Endodermal cell (in vitro differentiated cells): ENCODE measurements around the gene GPX5. TPM values are rescaled to one million over a fixed set of nuclear protein-coding genes. Genes with fewer than 3 reads are reported as not detected.

ENCODE experiments used
- DNase-seq: peaks from one replicate; pipeline ENCODE4 v3.0.0-alpha.2; 2017
- H3K27ac ChIP-seq: 2 replicates; pipeline ENCODE4 v1.5.1; 2013; ENCODE audit warnings: mild to moderate bottlenecking, low read depth, low read length, moderate library complexity
- H3K27me3 ChIP-seq: 2 replicates; pipeline ENCODE4 v1.6.1; 2013; ENCODE audit warnings: mild to moderate bottlenecking, low read length, moderate library complexity; ENCODE audit not compliant: insufficient read depth, control insufficient read depth, poor library complexity, severe bottlenecking
- H3K36me3 ChIP-seq: 2 replicates; pipeline ENCODE4 v1.7.0; 2013; ENCODE audit warnings: mild to moderate bottlenecking, low read length, moderate library complexity; ENCODE audit not compliant: control insufficient read depth, insufficient read depth
- H3K4me1 ChIP-seq: one replicate; pipeline ENCODE4 v1.7.0; 2013; ENCODE audit warnings: low read length; ENCODE audit not compliant: control insufficient read depth, insufficient read depth
- H3K4me3 ChIP-seq: 2 replicates; pipeline ENCODE4 v1.5.1; 2013; ENCODE audit warnings: mild to moderate bottlenecking, low read length, moderate library complexity
- H3K9ac ChIP-seq: 2 replicates; pipeline ENCODE4 v1.6.1; 2013; ENCODE audit warnings: mild to moderate bottlenecking, low read length, moderate library complexity; ENCODE audit not compliant: poor library complexity, severe bottlenecking; ENCODE audit errors: extremely low read depth
- H3K9me3 ChIP-seq: 2 replicates; pipeline ENCODE4 v1.6.1; 2013; ENCODE audit warnings: mild to moderate bottlenecking, low read length, moderate library complexity; ENCODE audit not compliant: control insufficient read depth
- H3K27ac Mint-ChIP-seq: 2 replicates; pipeline ENCODE4 v1.8.0; 2020; ENCODE audit warnings: mixed read lengths
- H3K27me3 Mint-ChIP-seq: 2 replicates; pipeline ENCODE4 v1.8.0; 2021; ENCODE audit warnings: mild to moderate bottlenecking, mixed read lengths; ENCODE audit not compliant: insufficient read depth
- H3K36me3 Mint-ChIP-seq: 2 replicates; pipeline ENCODE4 v1.8.0; 2020; ENCODE audit warnings: low read depth, mixed read lengths
- H3K4me1 Mint-ChIP-seq: 2 replicates; pipeline ENCODE4 v1.8.0; 2020; ENCODE audit warnings: mixed read lengths
- H3K4me3 Mint-ChIP-seq: 2 replicates; pipeline ENCODE4 v1.8.0; 2020; ENCODE audit warnings: mild to moderate bottlenecking, moderate library complexity, mixed read lengths
- H3K9me3 Mint-ChIP-seq: 2 replicates; pipeline ENCODE4 v1.8.0; 2020; ENCODE audit warnings: mild to moderate bottlenecking, mixed read lengths
- WGBS, 2 experiments: methylation state at CpG; one replicate each; pipeline versions ENCODE4 v1.1.5 to v1.1.7; 2013; ENCODE audit warnings: missing lambda C conversion rate in 2 of 2, mixed read lengths in 1 of 2; ENCODE audit not compliant: insufficient coverage in 1 of 2, insufficient read length in 1 of 2; 5-methylcytosine and 5-hydroxymethylcytosine counted together
- total RNA-seq, 2 donors: library from RNA; stranded (reverse); fragmentation: NEBNext Ultra II Directional in 1 of 2; extraction: Animal tissue kit (Norgen Biotek cat#: 25700) in 1 of 2; gene quantifications; 2 replicates in 1 of 2; 3 replicates in 1 of 2; pipeline ENCODE4 v1.2.1, GENCODE V29; 2021
- TF ChIP-seq, protein P1 (sequence below): fragments of 200-600 bp; sonication (generic); conservative IDR thresholded peaks from 2 replicates; pipeline ENCODE4 v1.5.0; 2021; ENCODE audit warnings: antibody characterized with exemption, mild to moderate bottlenecking

The GPX5 gene
- total RNA-seq, 2 donors from 2014 or later: not detected

DNA sequence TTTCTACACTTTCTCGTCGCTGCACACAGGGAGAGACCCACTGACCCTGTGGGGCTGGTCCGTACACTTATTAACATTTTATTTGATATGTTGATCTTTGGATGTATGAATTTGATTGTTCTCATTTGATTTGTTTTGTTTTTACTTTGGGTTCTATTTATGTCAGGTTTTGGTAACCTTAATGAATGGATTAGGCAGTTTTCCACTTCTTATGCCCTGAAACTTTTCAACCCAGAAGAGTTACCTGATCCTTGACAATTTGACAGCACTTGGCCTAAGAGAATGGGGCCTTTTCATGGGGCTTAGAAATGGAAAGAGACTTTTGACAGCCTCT, 33.7 kb upstream of the GPX5 start:
- Histone ChIP-seq H3K4me3 (no peak overlapping the region), H3K9me3 (no peaks in the 10 kb centered on the region)

DNA sequence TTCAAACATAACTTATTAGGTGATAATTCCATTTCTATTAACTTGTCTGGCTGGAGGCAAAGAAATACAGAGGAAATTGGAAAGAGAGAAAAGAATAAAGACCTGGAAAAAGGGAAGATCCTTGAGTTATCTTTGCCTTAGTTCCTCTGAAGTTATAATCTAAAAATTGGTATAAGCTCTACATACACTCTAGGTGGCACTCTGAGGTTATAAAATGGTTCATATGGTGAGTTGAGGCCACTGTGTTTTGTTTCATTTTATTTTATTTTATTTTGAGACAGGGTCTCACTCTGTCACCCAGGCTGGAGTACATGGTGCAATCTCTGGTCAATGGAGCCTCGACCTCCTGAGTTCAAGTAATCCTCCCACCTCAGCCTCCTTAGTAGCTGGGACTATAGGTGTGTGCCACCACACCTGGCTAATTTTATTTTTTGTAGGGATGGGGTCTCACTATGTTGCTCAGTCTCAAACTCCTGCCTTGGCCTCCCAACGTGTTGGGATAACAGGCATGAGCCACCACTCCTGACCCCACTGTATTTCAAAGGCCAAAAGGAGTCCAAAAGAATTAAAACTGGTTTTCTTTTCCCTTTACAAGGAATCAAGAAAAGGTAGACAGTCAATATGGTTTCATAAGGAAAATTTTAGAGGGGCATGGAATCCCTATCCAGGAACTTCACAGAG, 29.4 kb upstream of the GPX5 start:
- DNase-seq: peak; percentile 22
- H3K36me3 ChIP-seq: no peaks in the 10 kb centered on the region
- Mint-ChIP-seq H3K36me3 (no peaks in the 10 kb centered on the region), H3K9me3 (peaks cover 2% of the 10 kb centered on the region), H3K27me3 (peaks cover 2% of the 10 kb centered on the region), H3K27ac (no peak overlapping the region), H3K4me3 (no peak overlapping the region), H3K4me1 (peaks cover 10% of the 10 kb centered on the region)
- TF ChIP-seq, protein P1, sequence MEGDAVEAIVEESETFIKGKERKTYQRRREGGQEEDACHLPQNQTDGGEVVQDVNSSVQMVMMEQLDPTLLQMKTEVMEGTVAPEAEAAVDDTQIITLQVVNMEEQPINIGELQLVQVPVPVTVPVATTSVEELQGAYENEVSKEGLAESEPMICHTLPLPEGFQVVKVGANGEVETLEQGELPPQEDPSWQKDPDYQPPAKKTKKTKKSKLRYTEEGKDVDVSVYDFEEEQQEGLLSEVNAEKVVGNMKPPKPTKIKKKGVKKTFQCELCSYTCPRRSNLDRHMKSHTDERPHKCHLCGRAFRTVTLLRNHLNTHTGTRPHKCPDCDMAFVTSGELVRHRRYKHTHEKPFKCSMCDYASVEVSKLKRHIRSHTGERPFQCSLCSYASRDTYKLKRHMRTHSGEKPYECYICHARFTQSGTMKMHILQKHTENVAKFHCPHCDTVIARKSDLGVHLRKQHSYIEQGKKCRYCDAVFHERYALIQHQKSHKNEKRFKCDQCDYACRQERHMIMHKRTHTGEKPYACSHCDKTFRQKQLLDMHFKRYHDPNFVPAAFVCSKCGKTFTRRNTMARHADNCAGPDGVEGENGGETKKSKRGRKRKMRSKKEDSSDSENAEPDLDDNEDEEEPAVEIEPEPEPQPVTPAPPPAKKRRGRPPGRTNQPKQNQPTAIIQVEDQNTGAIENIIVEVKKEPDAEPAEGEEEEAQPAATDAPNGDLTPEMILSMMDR: peak; percentile 36
- H3K9ac ChIP-seq: no peak overlapping the region
- no peaks in the 10 kb centered on the region for H3K9me3 ChIP-seq
- H3K27me3 ChIP-seq: no peaks in the 10 kb centered on the region
- WGBS, 2 experiments: 81% methylated on average over 2 of the region's 2 CpGs; no CpG with 5 or more reads in 1 of the 2 experiments
- no peak overlapping the region for H3K4me3 ChIP-seq
- no peak overlapping the region for H3K27ac ChIP-seq
- H3K4me1 ChIP-seq: peaks cover 5% of the 10 kb centered on the region

More for the DNA sequence above, 33.7 kb upstream of the GPX5 start:
- 84% methylated on average over 3 of the region's 3 CpGs; no CpG with 5 or more reads in 1 of the 2 experiments for WGBS, 2 experiments
- Mint-ChIP-seq H3K9me3 (no peaks in the 10 kb centered on the region), H3K27ac (no peak overlapping the region), H3K36me3 (no peaks in the 10 kb centered on the region), H3K27me3 (peaks cover 6% of the 10 kb centered on the region), H3K4me1 (peaks cover 12% of the 10 kb centered on the region), H3K4me3 (peak overlapping the region; percentile 53)
- Histone ChIP-seq H3K9ac (no peak overlapping the region), H3K27ac (no peak overlapping the region), H3K27me3 (no peaks in the 10 kb centered on the region), H3K4me1 (no peaks in the 10 kb centered on the region), H3K36me3 (no peaks in the 10 kb centered on the region)
- TF ChIP-seq, protein P1: no peak
- no peak for DNase-seq

DNA sequence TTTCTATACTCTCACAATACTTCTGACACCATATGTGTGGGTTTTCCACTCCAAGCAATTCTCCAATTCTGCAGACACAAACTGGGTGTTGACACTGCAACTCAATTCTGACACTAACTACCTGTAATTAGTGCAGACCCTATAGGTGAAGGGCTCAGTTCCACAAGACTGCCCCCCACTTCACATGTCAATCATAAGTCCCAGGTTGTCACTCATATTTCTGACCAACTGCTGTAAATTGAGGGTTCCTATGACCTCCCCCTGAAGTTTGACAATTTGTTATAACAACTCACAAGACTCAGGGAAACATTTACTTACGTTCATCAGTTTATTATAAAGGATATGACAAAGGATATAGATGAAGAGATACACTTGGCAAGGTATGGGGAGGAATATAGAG, 28.4 kb upstream of the GPX5 start:
- H3K4me1 ChIP-seq: peaks cover 5% of the 10 kb centered on the region
- no peaks in the 10 kb centered on the region for H3K36me3 ChIP-seq
- Mint-ChIP-seq H3K27ac (no peak overlapping the region), H3K27me3 (peaks cover 2% of the 10 kb centered on the region), H3K9me3 (peaks cover 6% of the 10 kb centered on the region), H3K4me1 (peaks cover 10% of the 10 kb centered on the region), H3K36me3 (no peaks in the 10 kb centered on the region), H3K4me3 (no peak overlapping the region)
- H3K9me3 ChIP-seq: no peaks in the 10 kb centered on the region
- TF ChIP-seq, protein P1: no peak
- H3K27ac ChIP-seq: no peak overlapping the region
- WGBS, 2 experiments: 100% methylated on average over 1 of the region's 1 CpG; no CpG with 5 or more reads in 1 of the 2 experiments
- no peak for DNase-seq
- no peaks in the 10 kb centered on the region for H3K27me3 ChIP-seq
- H3K4me3 ChIP-seq: no peak overlapping the region
- H3K9ac ChIP-seq: no peak overlapping the region
